Suppressor macrophage treated with lipopolysaccharide for 4 hours (primary cell): ENCODE data around the gene SPO11.
A peak's percentile ranks its signal among the peaks of the same experiment; 100 is the strongest.
"Not testable (repeated sequence)": the region's sequence is repeated elsewhere in the genome, so short reads cannot be mapped to it uniquely, and the experiment has no call there.

ENCODE experiments used
- DNase-seq: peaks from one replicate; pipeline ENCODE4 v3.0.0-alpha.2; 2020

Gene SPO11

GRCh38 chr20:57342829-57343228 is 13.2 kb downstream of the SPO11 start:
- no peak for DNase-seq

DNA sequence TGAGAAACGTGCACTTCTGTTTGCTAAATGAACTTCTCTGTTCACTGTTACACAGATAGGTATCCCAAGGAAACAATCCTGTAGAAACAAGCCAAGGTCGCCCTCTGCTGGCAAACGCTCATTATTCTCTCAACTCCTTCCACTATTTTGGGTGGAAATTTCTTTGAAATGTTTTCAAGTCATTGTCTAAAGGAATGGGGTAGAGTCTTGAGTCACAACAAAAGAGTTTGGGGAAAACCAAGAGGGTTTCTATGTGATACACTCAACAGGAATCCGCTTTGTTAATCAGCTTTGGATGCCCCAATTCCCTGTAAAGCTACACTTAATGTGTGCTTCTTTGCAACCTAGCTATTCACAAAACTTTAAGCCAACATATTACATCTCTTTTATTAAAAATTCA is 16.9 kb downstream of the SPO11 start:
- peak; percentile 78 for DNase-seq

- DNase-seq: no peak
Observed at GRCh38 chr20:57347393-57347792, 17.8 kb downstream of the SPO11 start.

DNA sequence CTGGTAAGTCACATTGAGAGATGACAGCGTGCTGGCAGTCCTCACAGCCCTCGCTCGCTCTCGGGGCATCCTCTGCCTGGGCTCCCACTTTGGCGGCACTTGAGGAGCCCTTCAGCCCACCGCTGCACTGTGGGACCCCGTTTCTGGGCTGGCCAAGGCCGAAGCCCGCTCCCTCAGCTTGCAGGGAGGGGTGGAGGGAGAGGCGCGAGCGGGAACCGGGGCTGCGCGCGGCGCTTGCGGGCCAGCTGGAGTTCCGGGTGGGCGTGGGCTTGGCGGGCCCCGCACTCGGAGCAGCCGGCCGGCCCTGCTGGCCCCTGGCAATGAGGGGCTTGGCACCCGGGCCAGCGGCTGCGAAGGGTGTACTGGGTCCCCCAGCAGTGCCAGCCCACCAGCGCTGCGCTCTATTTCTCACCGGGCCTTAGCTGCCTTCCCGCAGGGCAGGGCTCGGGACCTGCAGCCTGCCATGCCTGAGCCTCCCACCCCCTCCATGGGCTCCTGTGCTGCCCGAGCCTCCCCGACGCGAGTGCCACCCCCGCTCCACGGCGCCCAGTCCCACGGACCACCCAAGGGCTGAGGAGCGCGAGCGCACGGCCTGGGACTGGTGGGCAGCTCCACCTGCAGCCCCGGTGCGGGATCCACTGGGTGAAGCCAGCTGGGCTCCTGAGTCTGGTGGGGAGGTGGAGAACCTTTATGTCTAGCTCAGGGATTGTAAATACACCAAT is 18.8 kb downstream of the SPO11 start:
- not testable (repeated sequence) for DNase-seq

DNA sequence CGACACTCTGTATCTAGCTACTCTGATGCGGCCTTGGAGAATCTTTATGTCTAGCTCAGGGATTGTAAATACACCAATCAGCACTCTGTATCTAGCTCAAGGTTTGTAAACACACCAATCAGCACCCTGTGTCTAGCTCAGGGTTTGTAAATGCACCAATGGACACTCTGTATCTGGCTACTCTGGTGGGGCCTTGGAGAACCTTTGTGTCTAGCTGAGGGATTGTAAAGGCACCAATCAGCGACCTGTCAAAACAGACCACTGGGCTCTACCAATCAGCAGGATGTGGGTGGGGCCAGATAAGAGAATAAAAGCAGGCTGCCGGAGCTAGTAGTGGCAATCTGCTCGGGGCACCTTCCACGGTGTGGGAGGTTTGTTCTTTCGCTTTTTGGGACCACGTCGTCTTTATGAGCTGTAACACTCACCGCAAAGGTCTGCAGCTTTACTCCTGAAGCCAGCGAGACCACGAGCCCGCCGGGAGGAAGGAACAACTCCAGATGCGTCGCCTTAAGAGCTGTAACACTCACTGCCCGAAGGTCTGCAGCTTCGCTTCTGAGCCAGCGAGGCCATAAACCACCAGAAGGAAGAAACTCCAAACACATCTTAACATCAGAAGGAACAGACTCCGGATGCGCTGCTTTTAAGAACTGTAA is 19.4 kb downstream of the SPO11 start:
- DNase-seq: not testable (repeated sequence)

- peak; percentile 66 for DNase-seq
Observed at GRCh38 chr20:57350081-57350710, 20.6 kb downstream of the SPO11 start.

GRCh38 chr20:57350726-57351041 is 21.1 kb downstream of the SPO11 start:
- DNase-seq: not testable (repeated sequence)

DNA sequence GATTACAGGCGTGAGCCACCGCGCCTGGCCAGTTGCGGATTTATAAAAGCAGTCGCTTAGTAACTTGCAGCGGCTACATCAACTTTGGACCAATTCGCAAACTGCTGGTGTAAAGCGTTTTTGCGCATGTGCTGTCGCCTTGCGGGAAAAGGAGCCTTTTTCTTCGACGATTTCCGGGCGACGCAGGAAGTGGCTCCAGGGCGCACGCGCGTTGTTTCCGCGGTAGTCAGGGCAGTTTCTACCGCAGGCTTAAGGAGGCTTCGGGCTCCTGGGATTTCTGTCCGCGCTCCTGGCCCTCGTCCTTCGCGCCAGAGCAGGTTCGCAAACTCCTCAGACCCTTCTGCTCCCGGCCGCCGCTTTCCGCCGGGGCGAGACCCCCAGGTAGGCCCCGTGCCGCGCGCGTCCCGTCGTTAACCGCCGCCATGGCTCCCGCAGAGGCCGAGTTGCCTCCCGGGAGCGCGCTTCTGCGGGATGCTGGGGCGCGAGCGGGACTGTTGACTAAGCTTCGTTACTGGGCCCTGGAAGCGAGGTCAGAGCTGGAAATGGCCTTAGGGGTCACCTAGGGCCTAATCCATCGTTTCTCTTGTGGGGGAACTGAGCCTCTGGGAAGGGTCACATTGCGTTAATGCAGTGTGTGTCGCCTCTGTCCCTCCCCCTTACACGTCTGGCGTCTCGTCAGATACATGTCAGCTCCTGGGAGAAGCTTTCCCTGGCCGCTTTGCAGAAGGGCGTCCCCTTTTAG is 21.6 kb downstream of the SPO11 start, which contains the start of gene RAE1:
Gene RAE1, plus strand, starts transcription at position 214 of the 742 bp plus-strand sequence. CDS start 2,784 bp downstream, outside the sequence.
- peak; percentile 94 for DNase-seq

DNA sequence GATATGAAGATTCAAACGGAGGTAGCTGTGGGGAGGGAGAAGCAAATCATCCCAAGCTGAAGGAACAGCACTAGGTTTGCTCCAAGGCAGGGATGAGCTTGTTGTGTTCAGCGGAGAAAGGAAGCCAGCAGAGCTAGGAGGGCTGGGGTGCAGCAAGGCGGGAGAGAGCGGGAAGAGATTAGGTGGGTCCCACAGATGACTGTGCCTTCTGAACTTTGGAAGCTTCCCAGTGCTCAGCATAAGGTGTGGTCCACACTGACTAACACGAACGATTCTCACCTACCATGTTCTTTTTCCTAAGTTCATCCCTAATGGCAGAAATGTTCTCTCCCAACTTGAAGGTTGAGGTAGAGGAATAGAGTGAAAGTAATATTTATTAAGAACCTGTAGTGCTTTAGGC is 22.7 kb downstream of the SPO11 start:
- no peak for DNase-seq

GRCh38 chr20:57353351-57353750 is 23.7 kb downstream of the SPO11 start:
- DNase-seq: no peak

DNA sequence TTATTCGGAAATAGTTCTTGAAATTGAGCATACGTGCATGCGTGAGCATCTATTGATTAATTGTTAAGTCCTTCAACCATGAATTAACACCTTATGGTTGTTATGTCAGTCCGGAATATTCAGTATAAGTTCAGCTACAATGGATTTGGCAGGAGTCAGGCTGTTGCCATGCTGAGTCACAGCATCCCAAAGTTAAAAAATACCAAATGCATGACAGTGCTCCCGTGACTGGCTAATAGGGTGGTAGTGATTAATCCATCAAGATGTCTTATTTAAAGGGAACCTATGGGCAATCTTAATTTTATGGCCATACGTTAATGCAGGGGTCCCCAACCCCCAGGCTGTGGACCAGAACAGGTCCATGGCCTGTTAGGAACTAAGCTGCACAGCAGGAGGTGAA is 31.9 kb downstream of the SPO11 start:
- no peak for DNase-seq

- no peak for DNase-seq
Observed at GRCh38 chr20:57364451-57364850, 34.8 kb downstream of the SPO11 start.

GRCh38 chr20:57369596-57369995 is 40.0 kb downstream of the SPO11 start:
- no peak for DNase-seq

DNA sequence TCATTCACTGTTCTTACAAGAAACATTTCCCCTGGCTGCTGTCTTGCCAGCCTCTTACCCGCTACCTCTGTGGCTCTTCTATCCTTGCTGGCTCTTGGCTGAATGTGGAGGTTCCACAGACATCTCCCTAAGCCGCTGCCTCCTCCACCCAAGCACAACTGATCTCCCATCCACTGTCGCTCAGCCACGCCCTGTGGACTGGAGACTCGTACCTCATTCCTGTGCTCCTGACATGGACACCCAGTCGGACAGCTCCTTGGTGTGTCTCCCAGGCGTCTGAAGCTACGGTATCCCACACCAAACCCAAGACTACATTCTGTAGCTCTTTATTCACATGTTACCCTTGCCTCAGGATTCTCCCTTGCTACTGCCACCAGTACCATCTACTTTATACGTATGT is 40.7 kb downstream of the SPO11 start:
- no peak for DNase-seq

- DNase-seq: no peak
Observed at GRCh38 chr20:57371363-57371762, 41.8 kb downstream of the SPO11 start.

- DNase-seq: no peak
Observed at GRCh38 chr20:57372157-57372556, 42.6 kb downstream of the SPO11 start.

DNA sequence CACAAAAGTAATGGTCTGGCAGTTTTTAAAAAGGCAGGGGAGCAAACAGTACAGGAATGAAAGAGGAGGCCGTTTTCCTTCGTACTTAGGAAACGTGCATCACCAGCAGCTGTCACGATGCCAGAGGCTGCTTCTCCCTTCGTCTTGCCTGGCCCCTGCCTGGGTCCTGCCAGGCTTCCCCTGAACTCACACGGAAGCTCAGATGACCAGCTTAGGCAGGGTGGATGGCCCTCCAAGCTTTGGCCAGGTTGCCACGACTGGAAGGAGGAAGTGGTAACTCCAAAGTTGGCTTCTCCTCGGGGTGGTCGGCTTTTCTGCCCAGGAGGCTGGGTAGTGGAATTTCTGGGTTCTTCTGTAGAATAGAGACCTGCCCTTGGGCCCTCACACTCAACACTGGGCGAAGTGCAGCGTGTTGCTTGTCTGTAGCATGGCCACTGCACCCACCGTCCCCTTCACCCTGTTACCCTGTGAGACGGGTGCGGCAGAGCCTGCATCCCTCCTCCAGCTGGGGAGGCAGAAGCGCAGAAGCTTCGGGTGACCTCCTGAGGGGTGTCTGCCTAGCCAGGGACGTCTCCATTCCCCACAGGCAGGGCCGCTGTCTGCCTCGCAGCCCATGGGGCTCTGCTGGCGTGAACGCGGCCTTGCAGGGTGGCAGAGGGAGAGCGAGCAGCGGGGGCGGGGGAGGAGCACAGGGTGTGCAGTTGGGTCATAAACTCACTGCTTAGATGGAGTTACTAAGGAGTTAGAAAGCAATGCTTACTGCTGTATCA is 43.2 kb downstream of the SPO11 start:
- no peak for DNase-seq

DNA sequence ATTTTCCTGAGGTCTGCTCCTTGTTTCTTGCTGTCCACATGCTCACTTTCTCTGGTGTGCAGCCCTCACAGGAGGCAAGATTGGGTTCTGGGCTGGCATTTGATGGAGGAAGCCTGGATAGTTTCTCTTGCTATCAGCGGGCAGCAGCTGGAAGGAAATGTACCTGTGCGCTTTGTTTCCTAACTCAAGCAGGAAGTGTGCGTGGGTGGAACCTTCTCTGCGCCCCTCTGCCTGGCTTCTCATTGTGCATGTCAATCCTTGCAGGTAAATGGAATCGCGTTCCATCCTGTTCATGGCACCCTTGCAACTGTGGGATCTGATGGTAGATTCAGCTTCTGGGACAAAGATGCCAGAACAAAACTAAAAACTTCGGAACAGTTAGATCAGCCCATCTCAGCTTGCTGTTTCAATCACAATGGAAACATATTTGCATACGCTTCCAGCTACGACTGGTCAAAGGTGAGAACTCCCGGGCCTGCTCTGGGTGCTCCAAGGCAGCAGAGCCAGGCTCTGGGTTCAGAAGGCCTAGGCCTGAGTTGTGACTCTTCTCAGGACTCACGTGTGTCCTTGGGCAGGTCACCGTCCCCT is 44.8 kb downstream of the SPO11 start:
- no peak for DNase-seq

- DNase-seq: peak; percentile 81
Observed at GRCh38 chr20:57374931-57375651, 45.5 kb downstream of the SPO11 start.

- no peak for DNase-seq
Observed at GRCh38 chr20:57375652-57376230, 46.1 kb downstream of the SPO11 start.

GRCh38 chr20:57377350-57377749 is 47.7 kb downstream of the SPO11 start:
- no peak for DNase-seq
